HepG2 (cell line): ENCODE measurements around the gene TM2D1. TPM values are rescaled to one million over a fixed set of nuclear protein-coding genes. Genes with fewer than 3 reads are reported as not detected.
A peak's percentile ranks its signal among the peaks of the same experiment; 100 is the strongest.

Experiments
- ATAC-seq: fragments of 200-7000 bp; cut with Tn5 transposase; 3 replicates; pipeline ENCODE4 v1.9.1; 2020; ENCODE audit warnings: mild to moderate bottlenecking, moderate library complexity
- BruUV-seq: library from RNA; stranded (reverse); fragments of 400-500 nt; replicated peaks from 2 replicates; lab custom pipeline; 2021; lab: Mats Ljungman, UMichigan
- CTCF ChIA-PET: fragments of 300-600 bp; formaldehyde crosslinking; extraction: SDS; loops from one replicate; lab custom pipeline; 2021; ENCODE audit warnings: low total read pairs, inconsistent platforms, low intra/inter-chr PET ratio; lab: Yijun Ruan, JAX
- POLR2A ChIA-PET: fragments of 350-600 bp; sonication (Branson Sonifier 250); formaldehyde crosslinking; loops from one replicate; lab custom pipeline; 2020; ENCODE audit warnings: antibody characterized with exemption, inconsistent platforms; lab: Yijun Ruan, JAX
- DNase-seq: peaks from one replicate; pipeline ENCODE4 v3.0.0-alpha.2; 2015; ENCODE audit warnings: low spot score
- FAIRE-seq: peaks from 3 replicates; lab custom pipeline; 2011; peaks lifted over from hg19 to GRCh38; lab: Jason Lieb, UNC
- H2AFZ ChIP-seq: one replicate; pipeline ENCODE4 v1.6.1; 2011; ENCODE audit warnings: low read length, inconsistent platforms
- H3K27ac ChIP-seq: fragments of 300-600 bp; 3 replicates; pipeline ENCODE4 v1.8.0; 2011; ENCODE audit warnings: mixed run types, mild to moderate bottlenecking, mixed read lengths, low read length, inconsistent platforms; ENCODE audit not compliant: insufficient read depth; ENCODE audit errors: extremely low read length
- H3K27me3 ChIP-seq, 2 experiments: fragments of 200-600 bp in 1 of 2; 2 replicates in 1 of 2; 3 replicates in 1 of 2; pipeline versions ENCODE4 v1.6.0 to v1.8.0; 2011; ENCODE audit warnings: low read length in 2 of 2, mild to moderate bottlenecking in 2 of 2, moderate library complexity in 2 of 2, inconsistent platforms in 1 of 2; ENCODE audit not compliant: insufficient read depth in 2 of 2, control insufficient read depth in 1 of 2
- H3K36me3 ChIP-seq, 2 experiments: fragments of 200-600 bp in 1 of 2; replicated peaks in 1 of 2; 2 replicates in 1 of 2; 3 replicates in 1 of 2; pipeline versions ENCODE4 v1.5.1 to v1.8.0; 2011; ENCODE audit warnings: low read length in 2 of 2, inconsistent platforms in 1 of 2; ENCODE audit not compliant: insufficient read depth in 2 of 2, control insufficient read depth in 1 of 2
- H3K4me1 ChIP-seq: 2 replicates; pipeline ENCODE4 v1.5.1; 2012; ENCODE audit warnings: low read length, inconsistent platforms; ENCODE audit not compliant: insufficient read depth
- H3K4me2 ChIP-seq: 2 replicates; pipeline ENCODE4 v1.6.0; 2011; ENCODE audit warnings: low read depth, low read length, inconsistent platforms
- H3K4me3 ChIP-seq, 3 experiments: fragments of 200-600 bp in 1 of 3; sonication (generic), shearing (Covaris generic) in 1 of 3; replicated peaks in 1 of 3; 2 replicates each; pipeline ENCODE4 v1.5.1; 2011 to 2016; ENCODE audit warnings: low read length in 3 of 3, inconsistent platforms in 2 of 3, low read depth in 2 of 3, mild to moderate bottlenecking in 2 of 3, control low read depth in 1 of 3, mixed read lengths in 1 of 3; ENCODE audit not compliant: insufficient read depth in 1 of 3
- H3K79me2 ChIP-seq: one replicate; pipeline ENCODE4 v1.6.1; 2011; ENCODE audit warnings: low read length, inconsistent platforms; ENCODE audit not compliant: insufficient read depth
- H3K9ac ChIP-seq: 2 replicates; pipeline ENCODE4 v1.6.0; 2011; ENCODE audit warnings: mild to moderate bottlenecking, low read depth, low read length, inconsistent platforms; ENCODE audit not compliant: insufficient read depth
- H3K9me3 ChIP-seq: 2 replicates; pipeline ENCODE4 v1.5.1; 2012; ENCODE audit warnings: mild to moderate bottlenecking, low read length
- H4K20me1 ChIP-seq: 2 replicates; pipeline ENCODE4 v1.6.0; 2011; ENCODE audit warnings: inconsistent platforms, mild to moderate bottlenecking, low read length, moderate library complexity; ENCODE audit not compliant: insufficient read depth
- CCAR2 ChIP-seq: fragments of 200-400 bp; formaldehyde crosslinking; optimal IDR thresholded peaks from 2 replicates; pipeline ENCODE3; 2018; ENCODE audit warnings: low read depth, mild to moderate bottlenecking, low read length, moderate library complexity
- CSRNP1 ChIP-seq: sonication (generic); formaldehyde crosslinking; IDR thresholded peaks from 2 replicates; pipeline ENCODE4 v1.8.1; 2023; ENCODE audit warnings: mild to moderate bottlenecking, missing genetic modification reagents
- EEA1 ChIP-seq: sonication (generic); formaldehyde crosslinking; IDR thresholded peaks from 2 replicates; pipeline ENCODE4 v1.5.1; 2020; ENCODE audit warnings: mild to moderate bottlenecking, missing genetic modification reagents, borderline replicate concordance
- HNF4G ChIP-seq, 2 experiments: sonication (generic) in 1 of 2; formaldehyde crosslinking in 1 of 2; IDR thresholded peaks; 2 replicates each; pipeline versions ENCODE4 v1.4.0 to v1.6.1; 2011 to 2020; ENCODE audit warnings: borderline replicate concordance in 2 of 2, low read depth in 2 of 2, mild to moderate bottlenecking in 2 of 2, low read length in 1 of 2, missing genetic modification reagents in 1 of 2, moderate library complexity in 1 of 2
- KDM6A ChIP-seq: IDR thresholded peaks from 2 replicates; pipeline ENCODE4 v1.6.1; 2016; ENCODE audit warnings: low read depth
- KLF6 ChIP-seq: IDR thresholded peaks from 2 replicates; pipeline ENCODE4 v1.8.0; 2016; ENCODE audit warnings: missing biosample characterization, missing genetic modification reagents
- MAFF ChIP-seq: IDR thresholded peaks from 2 replicates; pipeline ENCODE4 v1.6.1; 2011; ENCODE audit warnings: low read depth, low read length, improper control_type of control experiment
- MAFK ChIP-seq, 2 experiments: IDR thresholded peaks in 1 of 2; conservative IDR thresholded peaks in 1 of 2; 2 replicates each; pipeline ENCODE4 v1.6.1; 2011; ENCODE audit warnings: improper control_type of control experiment in 2 of 2, low read length in 2 of 2
- NR3C1 ChIP-seq: sonication (generic); formaldehyde crosslinking; IDR thresholded peaks from 2 replicates; pipeline ENCODE4 v1.4.0; 2020; ENCODE audit warnings: missing genetic modification reagents
- REPIN1 ChIP-seq: sonication (generic); formaldehyde crosslinking; IDR thresholded peaks from 2 replicates; pipeline ENCODE4 v1.8.0; 2022; ENCODE audit warnings: missing genetic modification reagents, low read depth, mild to moderate bottlenecking, borderline replicate concordance
- THAP11 ChIP-seq: IDR thresholded peaks from 2 replicates; pipeline ENCODE4 v1.6.1; 2016; ENCODE audit warnings: missing biosample characterization, missing genetic modification reagents
- WIZ ChIP-seq: sonication (generic); formaldehyde crosslinking; IDR thresholded peaks from 2 replicates; pipeline ENCODE4 v1.5.1; 2020; ENCODE audit warnings: mild to moderate bottlenecking, missing genetic modification reagents
- ZEB1 ChIP-seq: IDR thresholded peaks from 2 replicates; pipeline ENCODE4 v1.6.1; 2012; ENCODE audit warnings: mild to moderate bottlenecking, low read depth, inconsistent platforms; ENCODE audit not compliant: insufficient replicate concordance
- ZFP36L2 ChIP-seq: sonication (generic); formaldehyde crosslinking; IDR thresholded peaks from 2 replicates; pipeline ENCODE4 v1.4.0; 2020; ENCODE audit warnings: missing genetic modification reagents
- ZNF282 ChIP-seq: fragments of 450-650 bp; IDR thresholded peaks from 2 replicates; pipeline ENCODE4 v1.6.1; 2018; ENCODE audit not compliant: partially characterized antibody
- ZNF576 ChIP-seq: sonication (generic); formaldehyde crosslinking; IDR thresholded peaks from 2 replicates; pipeline ENCODE4 v1.4.0; 2020; ENCODE audit warnings: mild to moderate bottlenecking, missing genetic modification reagents
- ZNF766 ChIP-seq: sonication (generic); formaldehyde crosslinking; IDR thresholded peaks from 2 replicates; pipeline ENCODE4 v1.5.0; 2020; ENCODE audit warnings: missing genetic modification reagents, borderline replicate concordance
- ZNF781 ChIP-seq: sonication (generic); formaldehyde crosslinking; IDR thresholded peaks from 2 replicates; pipeline ENCODE4 v1.5.1; 2020; ENCODE audit warnings: borderline replicate concordance, mild to moderate bottlenecking, missing genetic modification reagents; ENCODE audit errors: not compliant biosample characterization
- ZNF816 ChIP-seq: sonication (generic); formaldehyde crosslinking; IDR thresholded peaks from 2 replicates; pipeline ENCODE4 v1.8.0; 2022; ENCODE audit warnings: missing genetic modification reagents, mild to moderate bottlenecking, borderline replicate concordance
- ZNF83 ChIP-seq: sonication (generic); formaldehyde crosslinking; IDR thresholded peaks from 2 replicates; pipeline ENCODE4 v1.4.0; 2020; ENCODE audit warnings: missing genetic modification reagents, mild to moderate bottlenecking, borderline replicate concordance
- ZZZ3 ChIP-seq: sonication (generic); formaldehyde crosslinking; IDR thresholded peaks from 2 replicates; pipeline ENCODE4 v1.4.0; 2020; ENCODE audit warnings: missing genetic modification reagents, mild to moderate bottlenecking, borderline replicate concordance
- WGBS: methylation state at CpG from one replicate; pipeline ENCODE4 v1.1.6; 2017; ENCODE audit warnings: low lambda C conversion rate; 5-methylcytosine and 5-hydroxymethylcytosine counted together
- in situ Hi-C: cut with HindIII; loops from 2 replicates; pipeline ENCODE4 v1.10.0; 2017; ENCODE audit warnings: low pct_unique_long_range_greater_than_20kb; ENCODE audit not compliant: extremely low pct_ligation_motif_present
- intact Hi-C: fragments of 100-400 bp; cut with micrococcal nuclease; formaldehyde crosslinking; loops from one replicate; pipeline ENCODE4 v1.10.0; 2022; ENCODE audit not compliant: unreplicated experiment
- polyA plus RNA-seq, 8 experiments: library from polyadenylated mRNA; depleted of rRNA in 3 of 8; stranded (reverse) in 7 of 8; unstranded in 1 of 8; fragments of >200 nt; fragmentation: Illumina TruSeq in 4 of 8; extraction: Trizol in 4 of 8; gene quantifications; 2 replicates each; pipeline versions ENCODE4 v1.2.1 to v1.2.3, GENCODE V29; 2011 to 2016; ENCODE audit warnings: low read depth in 4 of 8, missing spikeins in 1 of 8, mixed read lengths in 1 of 8; ENCODE audit not compliant: insufficient read depth in 1 of 8
- total RNA-seq, 5 experiments: library from RNA; depleted of rRNA; stranded (reverse); fragments of >200 nt; fragmentation: Illumina TruSeq; extraction: Trizol; gene quantifications; 2 replicates each; pipeline ENCODE4 v1.2.3, GENCODE V29; 2016; ENCODE audit warnings: low read depth in 1 of 5

Gene TM2D1
- total and polyA plus RNA-seq, 2 of the 13 experiments (the other 11 are each of a cell fraction or from before 2014, with no cell fraction given): 26.6 to 49.0 TPM

GRCh38 chr1:61659061-61659460 lies 65.9 kb downstream of the TM2D1 start (continued):
- no peak for TF ChIP-seq CSRNP1 (CRISPR knock-in tag)
- no peak for TF ChIP-seq KDM6A
- TF ChIP-seq ZNF816 (CRISPR knock-in tag): no peak
- TF ChIP-seq ZNF576 (CRISPR knock-in tag): peak; percentile 45; the same call in 1 of the 2 replicates
- no peak for TF ChIP-seq HNF4G (IDR thresholded peaks at IDR 0.05; ENCODE audit: borderline replicate concordance, low read depth, low read length)
- TF ChIP-seq HNF4G (CRISPR knock-in tag; IDR thresholded peaks at IDR 0.05; ENCODE audit: borderline replicate concordance, low read depth): no peak
- no peak for TF ChIP-seq ZNF83
- TF ChIP-seq ZNF781 (CRISPR knock-in tag): no peak
- TF ChIP-seq ZEB1: no peak
- TF ChIP-seq EEA1 (CRISPR knock-in tag): no peak
- TF ChIP-seq, all 625 proteins: peak for 3

- FAIRE-seq: no peak
Observed at GRCh38 chr1:61655453-61655852, 69.5 kb downstream of the TM2D1 start.

More at GRCh38 chr1:61655453-61655852, 69.5 kb downstream of the TM2D1 start:
- ATAC-seq: no peak
- no peaks in the 10 kb centered on the region for H3K36me3 ChIP-seq
- no peak for DNase-seq
- no peaks in the 10 kb centered on the region for H4K20me1 ChIP-seq
- in situ Hi-C loops: no loop called here
- intact Hi-C loops: no loop called here
- no peak overlapping the region for H2AFZ ChIP-seq
- no peaks in the 10 kb centered on the region for H3K27me3 ChIP-seq
- no peaks in the 10 kb centered on the region for H3K79me2 ChIP-seq
- H3K27ac ChIP-seq: no peak overlapping the region
- TF ChIP-seq REPIN1 (CRISPR knock-in tag) (no peak), ZFP36L2 (no peak), WIZ (no peak), ZNF766 (CRISPR knock-in tag) (no peak), ZZZ3 (CRISPR knock-in tag) (no peak), THAP11 (no peak), KLF6 (no peak), MAFF (peak; percentile 22; the same call in 1 of the 2 replicates), CCAR2 (no peak), MAFK (conservative IDR thresholded peaks at IDR 0.05 in 1 of 2, IDR thresholded peaks at IDR 0.05 in 1 of 2; ENCODE audit: low read length in 2 of 2) (peak in 1 of 2 experiments; percentile 57; a peak in 2 of 4 replicates), ZNF282 (no peak), NR3C1 (CRISPR knock-in tag) (no peak)
- no peaks in the 10 kb centered on the region for H3K9me3 ChIP-seq
- no TSS peak for BruUV-seq
- H3K9ac ChIP-seq: no peak overlapping the region
- ChIA-PET POLR2A (no interaction called here), CTCF (no interaction called here)
- H3K4me1 ChIP-seq: no peaks in the 10 kb centered on the region
- no peak overlapping the region for H3K4me2 ChIP-seq
- 59% methylated on average over 3 of the region's 3 CpGs for WGBS
- no peak overlapping the region for H3K4me3 ChIP-seq
